ENCODE results near the gene METAP1D.

DNA sequence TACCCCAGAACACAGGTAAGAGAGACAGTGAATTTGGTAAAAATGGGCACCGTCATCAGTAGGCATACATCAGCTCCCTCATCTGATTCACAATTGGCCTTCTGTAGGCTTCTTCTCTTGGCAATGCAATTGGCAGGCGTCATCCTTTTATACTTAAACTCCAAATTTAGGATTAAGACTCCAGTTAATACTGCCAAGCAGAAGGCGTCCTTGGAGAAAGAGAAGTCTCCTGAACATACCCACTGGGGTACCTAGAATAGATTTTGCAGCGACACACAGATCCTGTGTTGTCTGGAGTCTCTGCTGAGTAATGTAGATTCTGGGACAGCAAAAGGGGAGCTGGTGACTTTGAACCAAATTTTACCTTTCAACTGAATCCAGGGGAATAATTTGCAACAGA lies 592 bp upstream of the METAP1D start:
- TF ChIP-seq, protein P1, sequence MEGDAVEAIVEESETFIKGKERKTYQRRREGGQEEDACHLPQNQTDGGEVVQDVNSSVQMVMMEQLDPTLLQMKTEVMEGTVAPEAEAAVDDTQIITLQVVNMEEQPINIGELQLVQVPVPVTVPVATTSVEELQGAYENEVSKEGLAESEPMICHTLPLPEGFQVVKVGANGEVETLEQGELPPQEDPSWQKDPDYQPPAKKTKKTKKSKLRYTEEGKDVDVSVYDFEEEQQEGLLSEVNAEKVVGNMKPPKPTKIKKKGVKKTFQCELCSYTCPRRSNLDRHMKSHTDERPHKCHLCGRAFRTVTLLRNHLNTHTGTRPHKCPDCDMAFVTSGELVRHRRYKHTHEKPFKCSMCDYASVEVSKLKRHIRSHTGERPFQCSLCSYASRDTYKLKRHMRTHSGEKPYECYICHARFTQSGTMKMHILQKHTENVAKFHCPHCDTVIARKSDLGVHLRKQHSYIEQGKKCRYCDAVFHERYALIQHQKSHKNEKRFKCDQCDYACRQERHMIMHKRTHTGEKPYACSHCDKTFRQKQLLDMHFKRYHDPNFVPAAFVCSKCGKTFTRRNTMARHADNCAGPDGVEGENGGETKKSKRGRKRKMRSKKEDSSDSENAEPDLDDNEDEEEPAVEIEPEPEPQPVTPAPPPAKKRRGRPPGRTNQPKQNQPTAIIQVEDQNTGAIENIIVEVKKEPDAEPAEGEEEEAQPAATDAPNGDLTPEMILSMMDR (IDR thresholded peaks at IDR 0.05; ENCODE audit: extremely low read depth in 1 of 2, insufficient read depth in 1 of 2, low read depth in 1 of 2, low read length in 2 of 2) = no peak
- no peak for TF ChIP-seq JUN (IDR thresholded peaks at IDR 0.05; ENCODE audit: borderline replicate concordance, insufficient read depth, insufficient read length, low read depth)
- TF ChIP-seq POLR2A (IDR thresholded peaks at IDR 0.05; ENCODE audit: low read depth, low read length) = no peak
- TF ChIP-seq POLR2AphosphoS5 (IDR thresholded peaks at IDR 0.05; ENCODE audit: insufficient read depth, low read depth, low read length) = no peak
- TF ChIP-seq, protein P2, sequence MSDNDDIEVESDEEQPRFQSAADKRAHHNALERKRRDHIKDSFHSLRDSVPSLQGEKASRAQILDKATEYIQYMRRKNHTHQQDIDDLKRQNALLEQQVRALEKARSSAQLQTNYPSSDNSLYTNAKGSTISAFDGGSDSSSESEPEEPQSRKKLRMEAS (IDR thresholded peaks at IDR 0.05; ENCODE audit: insufficient read depth, insufficient read length) = no peak
- no peak for TF ChIP-seq EZH2 (IDR thresholded peaks at IDR 0.05; ENCODE audit: borderline replicate concordance, low read depth, low read length, severe bottlenecking)
- no peak for TF ChIP-seq MYC (IDR thresholded peaks at IDR 0.05; ENCODE audit: low read depth, low read length)

All from endothelial cell of umbilical vein (primary cell).